ENCODE results near the gene ATN1. TPM values are rescaled to one million over a fixed set of nuclear protein-coding genes. Genes with fewer than 3 reads are reported as not detected.

The ATN1 gene
- total RNA-seq, 2 donors from 2014 or later: 36.1 to 86.7 TPM

DNA sequence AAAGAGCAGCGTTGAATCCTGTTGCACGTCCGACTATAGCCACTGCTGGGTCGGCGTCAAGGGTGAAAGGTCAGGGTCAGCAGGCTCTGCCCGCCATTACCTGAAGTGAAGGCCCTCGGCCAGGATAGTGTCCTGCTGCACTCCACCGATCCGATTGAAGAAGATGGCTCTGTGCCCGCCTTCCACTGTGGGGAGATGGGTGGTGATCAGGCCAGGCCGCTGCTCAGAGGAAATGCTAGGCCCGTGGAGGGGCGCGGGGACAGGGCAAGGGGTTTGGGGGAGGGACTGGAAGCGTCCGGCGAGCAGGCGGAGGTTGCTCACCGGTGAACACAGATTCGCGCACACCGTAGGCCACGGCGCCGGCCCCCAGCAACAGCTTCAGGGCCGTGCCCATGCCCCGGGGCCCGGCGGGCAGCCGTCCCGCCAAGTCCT lies 42.4 kb downstream of the ATN1 start:
- H3K27me3 ChIP-seq: no peaks in the 10 kb centered on the region
- peaks cover under 1 to 9% of the 10 kb centered on the region in 2 donors for H3K36me3 ChIP-seq (replicated peaks in 1 of 2; ENCODE audit: insufficient read depth in 1 of 2, low read depth in 2 of 2)
- no peaks in the 10 kb centered on the region for H3K9me3 ChIP-seq
- intact Hi-C loops (cut with DNase I): no loop called here
- H3K4me3 ChIP-seq: peak overlapping the region; percentile 69 to 99
- peaks cover 61% of the 10 kb centered on the region for H3K4me1 ChIP-seq
- DNase-seq (peak in 3 of 4 donors; percentile 44 to 57 (median 52)), ATAC-seq (no peak)
- WGBS, 2 donors: 0% methylated on average over 17 to 24 of the region's 31 CpGs
- H3K27ac ChIP-seq: peak overlapping the region; percentile 84 to 99 (median 90)
- no peak for TF ChIP-seq POLR2A (IDR thresholded peaks at IDR 0.05)
- TF ChIP-seq CTCF (IDR thresholded peaks at IDR 0.05): no peak

DNA sequence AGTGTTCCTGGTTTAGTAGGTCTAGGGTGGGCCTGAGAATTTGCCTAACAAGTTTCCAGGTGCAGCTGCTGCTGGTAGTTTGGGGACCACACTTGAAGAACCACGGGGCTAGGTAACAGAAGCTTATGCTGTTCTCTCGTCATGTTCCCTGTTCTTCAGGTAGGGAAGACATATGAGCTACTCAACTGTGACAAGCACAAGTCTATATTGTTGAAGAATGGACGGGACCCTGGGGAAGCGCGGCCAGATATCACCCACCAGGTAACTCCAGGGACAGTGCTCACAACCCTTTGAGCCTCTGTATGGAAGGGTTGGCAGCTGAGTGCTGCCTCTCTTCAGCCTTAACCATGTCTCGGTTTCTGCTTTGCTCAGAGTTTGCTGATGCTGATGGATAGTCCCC lies 46.4 kb downstream of the ATN1 start:
- TF ChIP-seq CTCF (IDR thresholded peaks at IDR 0.05) (no peak), POLR2A (IDR thresholded peaks at IDR 0.05) (no peak)
- Histone ChIP-seq H3K4me3 (no peak overlapping the region), H3K27me3 (no peaks in the 10 kb centered on the region), H3K36me3 (replicated peaks in 1 of 2; ENCODE audit: insufficient read depth in 1 of 2, low read depth in 2 of 2) (peaks cover 11 to 30% of the 10 kb centered on the region in 2 donors), H3K9me3 (no peaks in the 10 kb centered on the region), H3K27ac (no peak overlapping the region), H3K4me1 (peaks cover 20% of the 10 kb centered on the region)
- intact Hi-C loops (cut with DNase I): no loop called here
- DNase-seq (no peak), ATAC-seq (no peak)
- WGBS, 2 donors: 84 to 90% methylated on average over 6 of the region's 6 CpGs

DNA sequence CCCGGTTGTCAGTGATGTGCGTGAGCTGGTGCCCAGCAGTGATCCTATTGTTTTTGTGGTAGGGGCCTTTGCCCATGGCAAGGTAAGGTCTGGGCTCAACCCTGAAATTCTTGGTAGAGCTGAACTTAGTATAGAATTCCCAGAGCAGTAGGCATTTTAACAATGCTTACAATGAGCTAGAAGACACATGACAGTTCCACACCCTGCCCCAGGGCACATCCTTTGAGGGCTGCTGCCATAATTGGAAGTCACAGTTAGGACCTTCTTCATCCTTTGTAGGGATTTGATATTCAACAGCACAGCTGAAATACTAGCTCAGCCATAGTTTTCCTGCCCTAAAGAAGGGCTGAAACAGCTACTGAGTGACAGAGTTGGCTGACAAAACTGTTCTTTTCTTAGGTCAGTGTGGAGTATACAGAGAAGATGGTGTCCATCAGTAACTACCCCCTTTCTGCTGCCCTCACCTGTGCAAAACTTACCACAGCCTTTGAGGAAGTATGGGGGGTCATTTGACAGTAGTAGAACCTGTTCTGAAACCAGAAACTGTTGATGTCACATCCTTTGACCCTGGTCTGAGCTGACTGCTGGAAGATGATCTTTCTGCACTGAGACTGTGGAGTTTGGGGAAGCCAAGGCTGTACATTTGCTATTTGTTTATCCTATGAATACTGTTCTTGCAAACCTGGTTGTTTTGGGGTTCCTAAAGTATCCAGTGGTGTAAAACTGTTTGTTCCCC lies 47.7 kb downstream of the ATN1 start:
- Histone ChIP-seq H3K9me3 (no peaks in the 10 kb centered on the region), H3K4me1 (peaks cover 9% of the 10 kb centered on the region), H3K27ac (no peak overlapping the region), H3K27me3 (no peaks in the 10 kb centered on the region), H3K4me3 (no peak overlapping the region), H3K36me3 (replicated peaks in 1 of 2; ENCODE audit: insufficient read depth in 1 of 2, low read depth in 2 of 2) (peaks cover 11 to 35% of the 10 kb centered on the region in 2 donors)
- TF ChIP-seq POLR2A (IDR thresholded peaks at IDR 0.05) (no peak), CTCF (IDR thresholded peaks at IDR 0.05) (no peak)
- intact Hi-C loops (cut with DNase I): no loop called here
- DNase-seq: no peak
- 69 to 80% methylated on average over 2 of the region's 2 CpGs for WGBS, 2 donors
- ATAC-seq: no peak

- 73 to 74% methylated on average over 7 to 10 of the region's 10 CpGs for WGBS, 2 donors
- DNase-seq: no peak
- H3K27ac ChIP-seq: no peak overlapping the region
Observed at GRCh38 chr12:6977653-6978052, 49.9 kb downstream of the ATN1 start.

More at GRCh38 chr12:6977653-6978052, 49.9 kb downstream of the ATN1 start:
- TF ChIP-seq CTCF (IDR thresholded peaks at IDR 0.05) (no peak), POLR2A (IDR thresholded peaks at IDR 0.05) (no peak)
- Histone ChIP-seq H3K4me3 (no peak overlapping the region), H3K9me3 (no peaks in the 10 kb centered on the region), H3K27me3 (no peaks in the 10 kb centered on the region), H3K36me3 (replicated peaks in 1 of 2; ENCODE audit: insufficient read depth in 1 of 2, low read depth in 2 of 2) (peaks cover 11 to 38% of the 10 kb centered on the region in 2 donors), H3K4me1 (no peaks in the 10 kb centered on the region)
- no peak for ATAC-seq
- intact Hi-C loops (cut with DNase I): no loop called here

Data from body of pancreas (tissue), 4 donors.